Parathyroid adenoma (tissue), 2 donors: ENCODE data around the gene CTDSPL.

ENCODE experiments used
- H2AFZ ChIP-seq: fragments of 300-600 bp; sonication (generic); one replicate; pipeline ENCODE4 v1.7.0; 2017; ENCODE audit warnings: antibody characterized with exemption, mild to moderate bottlenecking
- H3K27ac ChIP-seq: fragments of 300-600 bp; sonication (generic); one replicate; pipeline ENCODE4 v1.7.0; 2017
- H3K27me3 ChIP-seq: fragments of 300-600 bp; sonication (generic); one replicate; pipeline ENCODE4 v1.7.0; 2017; ENCODE audit warnings: low read length; ENCODE audit not compliant: control insufficient read depth, insufficient read depth
- H3K36me3 ChIP-seq: fragments of 300-600 bp; sonication (generic); one replicate; pipeline ENCODE4 v1.7.0; 2017; ENCODE audit warnings: low read length; ENCODE audit not compliant: control insufficient read depth, insufficient read depth
- H3K4me1 ChIP-seq: fragments of 300-600 bp; sonication (generic); one replicate; pipeline ENCODE4 v1.7.0; 2017; ENCODE audit warnings: control low read depth
- H3K4me2 ChIP-seq: fragments of 300-600 bp; sonication (generic); one replicate; pipeline ENCODE4 v1.7.0; 2017; ENCODE audit warnings: low read length
- H3K4me3 ChIP-seq: fragments of 300-600 bp; sonication (generic); one replicate; pipeline ENCODE4 v1.7.0; 2017; ENCODE audit warnings: low read depth, low read length
- H3K79me2 ChIP-seq: fragments of 300-600 bp; sonication (generic); one replicate; pipeline ENCODE4 v1.7.0; 2017; ENCODE audit warnings: control low read depth
- H3K9ac ChIP-seq: fragments of 300-600 bp; sonication (generic); one replicate; pipeline ENCODE4 v1.7.0; 2017; ENCODE audit warnings: mild to moderate bottlenecking
- H3K9me3 ChIP-seq: fragments of 300-600 bp; sonication (generic); one replicate; pipeline ENCODE4 v1.7.0; 2017; ENCODE audit warnings: low read length; ENCODE audit not compliant: control insufficient read depth
- CTCF ChIP-seq: fragments of 300-600 bp; sonication (generic); IDR thresholded peaks from one replicate; pipeline ENCODE4 v1.7.0; 2017; ENCODE audit warnings: antibody characterized with exemption, mild to moderate bottlenecking
- donor health status: primary hyperparathyroidism.

CTDSPL gene

GRCh38 chr3:37886395-37886794, 24.7 kb downstream of the CTDSPL start:
- no peak for TF ChIP-seq CTCF
- no peaks in the 10 kb centered on the region for H3K9me3 ChIP-seq
- H3K27ac ChIP-seq: no peak overlapping the region
- peaks cover 9% of the 10 kb centered on the region for H3K4me1 ChIP-seq
- peaks cover 10% of the 10 kb centered on the region for H3K79me2 ChIP-seq
- H3K4me2 ChIP-seq: no peak overlapping the region
- no peak overlapping the region for H3K4me3 ChIP-seq
- no peak overlapping the region for H2AFZ ChIP-seq
- no peak overlapping the region for H3K9ac ChIP-seq
- no peaks in the 10 kb centered on the region for H3K36me3 ChIP-seq
- H3K27me3 ChIP-seq: no peaks in the 10 kb centered on the region

GRCh38 chr3:37887062-37887461, 25.4 kb downstream of the CTDSPL start:
- Histone ChIP-seq H3K79me2 (peaks cover 10% of the 10 kb centered on the region), H3K27ac (no peak overlapping the region), H3K27me3 (no peaks in the 10 kb centered on the region), H3K4me2 (no peak overlapping the region), H3K9me3 (no peaks in the 10 kb centered on the region), H3K4me1 (peaks cover 9% of the 10 kb centered on the region), H3K36me3 (no peaks in the 10 kb centered on the region), H3K4me3 (no peak overlapping the region), H3K9ac (no peak overlapping the region), H2AFZ (no peak overlapping the region)
- TF ChIP-seq CTCF: no peak

GRCh38 chr3:37887824-37888223, 26.1 kb downstream of the CTDSPL start:
- no peak overlapping the region for H2AFZ ChIP-seq
- H3K4me3 ChIP-seq: no peak overlapping the region
- H3K27ac ChIP-seq: no peak overlapping the region
- peaks cover 9% of the 10 kb centered on the region for H3K4me1 ChIP-seq
- peaks cover 10% of the 10 kb centered on the region for H3K79me2 ChIP-seq
- no peak overlapping the region for H3K9ac ChIP-seq
- TF ChIP-seq CTCF: no peak
- H3K9me3 ChIP-seq: no peaks in the 10 kb centered on the region
- H3K4me2 ChIP-seq: no peak overlapping the region
- H3K27me3 ChIP-seq: no peaks in the 10 kb centered on the region
- no peaks in the 10 kb centered on the region for H3K36me3 ChIP-seq

GRCh38 chr3:37888421-37888820, 26.7 kb downstream of the CTDSPL start:
- H2AFZ ChIP-seq: no peak overlapping the region
- TF ChIP-seq CTCF: no peak
- no peak overlapping the region for H3K4me2 ChIP-seq
- H3K9me3 ChIP-seq: no peaks in the 10 kb centered on the region
- H3K79me2 ChIP-seq: peaks cover 10% of the 10 kb centered on the region
- no peaks in the 10 kb centered on the region for H3K27me3 ChIP-seq
- no peak overlapping the region for H3K4me3 ChIP-seq
- no peak overlapping the region for H3K27ac ChIP-seq
- H3K36me3 ChIP-seq: no peaks in the 10 kb centered on the region
- H3K4me1 ChIP-seq: peaks cover 9% of the 10 kb centered on the region
- H3K9ac ChIP-seq: no peak overlapping the region

GRCh38 chr3:37890522-37890921, 28.8 kb downstream of the CTDSPL start:
- H3K4me2 ChIP-seq: no peak overlapping the region
- no peak overlapping the region for H3K9ac ChIP-seq
- H2AFZ ChIP-seq: no peak overlapping the region
- H3K9me3 ChIP-seq: no peaks in the 10 kb centered on the region
- TF ChIP-seq CTCF: no peak
- H3K4me3 ChIP-seq: no peak overlapping the region
- peaks cover 9% of the 10 kb centered on the region for H3K4me1 ChIP-seq
- H3K36me3 ChIP-seq: no peaks in the 10 kb centered on the region
- peaks cover 7% of the 10 kb centered on the region for H3K79me2 ChIP-seq
- H3K27ac ChIP-seq: no peak overlapping the region
- H3K27me3 ChIP-seq: no peaks in the 10 kb centered on the region
